ENCODE measurements around the gene ITPR2.

The ITPR2 gene

GRCh38 chr12:26773313-26774104, 59.5 kb downstream of the ITPR2 start:
- TF ChIP-seq CTCF (IDR thresholded peaks at IDR 0.05; ENCODE audit: low read depth, low read length): no peak
- no peak overlapping the region for H3K4me3 ChIP-seq (ENCODE audit: low read depth, low read length)

GRCh38 chr12:26771861-26772260, 61.1 kb downstream of the ITPR2 start:
- no peak for TF ChIP-seq CTCF (IDR thresholded peaks at IDR 0.05; ENCODE audit: low read depth, low read length)
- H3K4me3 ChIP-seq (ENCODE audit: low read depth, low read length): no peak overlapping the region

GRCh38 chr12:26770239-26771070, 62.5 kb downstream of the ITPR2 start:
- TF ChIP-seq CTCF (IDR thresholded peaks at IDR 0.05; ENCODE audit: low read depth, low read length): no peak
- no peak overlapping the region for H3K4me3 ChIP-seq (ENCODE audit: low read depth, low read length)

- TF ChIP-seq CTCF (IDR thresholded peaks at IDR 0.05; ENCODE audit: low read depth, low read length): no peak
Measured at GRCh38 chr12:26769611-26770010, 63.4 kb downstream of the ITPR2 start.

GRCh38 chr12:26768611-26769603, 64.1 kb downstream of the ITPR2 start:
- TF ChIP-seq CTCF (IDR thresholded peaks at IDR 0.05; ENCODE audit: low read depth, low read length): no peak
- H3K4me3 ChIP-seq (ENCODE audit: low read depth, low read length): no peak overlapping the region

More at GRCh38 chr12:26769611-26770010, 63.4 kb downstream of the ITPR2 start:
- H3K4me3 ChIP-seq (ENCODE audit: low read depth, low read length): no peak overlapping the region

- no peak overlapping the region for H3K4me3 ChIP-seq (ENCODE audit: low read depth, low read length)
- no peak for TF ChIP-seq CTCF (IDR thresholded peaks at IDR 0.05; ENCODE audit: low read depth, low read length)
Measured at GRCh38 chr12:26767865-26768264, 65.1 kb downstream of the ITPR2 start.
